GM12878 (cell line): ENCODE measurements around the gene RGSL1. TPM values are rescaled to one million over a fixed set of nuclear protein-coding genes. Genes with fewer than 3 reads are reported as not detected.

Experiments used
- ATAC-seq: fragments of 200-7000 bp; cut with Tn5 transposase; 3 replicates; pipeline ENCODE4 v1.9.1; 2020; ENCODE audit warnings: mild to moderate bottlenecking, moderate library complexity
- BruUV-seq: library from RNA; stranded (reverse); fragments of 400-500 nt; replicated peaks from 2 replicates; lab custom pipeline; 2021; lab: Mats Ljungman, UMichigan
- CTCF ChIA-PET: fragments of 300-600 bp; sonication (Branson Sonifier 250); formaldehyde crosslinking; extraction: SDS; loops from one replicate; lab custom pipeline; 2021; ENCODE audit warnings: inconsistent platforms; lab: Yijun Ruan, JAX
- POLR2A ChIA-PET: fragments of 350-600 bp; formaldehyde crosslinking; extraction: SDS; loops from one replicate; lab custom pipeline; 2021; ENCODE audit warnings: inconsistent platforms; lab: Charles Lee
- RAD21 ChIA-PET: fragments of 300-600 bp; sonication (Branson Sonifier 250); formaldehyde crosslinking; loops from one replicate; lab custom pipeline; 2023; ENCODE audit warnings: antibody characterized with exemption; ENCODE audit not compliant: unreplicated experiment; lab: Charles Lee
- SMC1A ChIA-PET: fragments of 300-600 bp; sonication (Branson Sonifier 250); formaldehyde crosslinking; loops from one replicate; lab custom pipeline; 2023; ENCODE audit not compliant: unreplicated experiment, uncharacterized antibody; lab: Charles Lee
- DNase-seq: peaks from one replicate; pipeline ENCODE4 v3.0.0-alpha.2; 2011; ENCODE audit warnings: low read depth, low spot score
- FAIRE-seq: peaks from 3 replicates; lab custom pipeline; 2011; peaks lifted over from hg19 to GRCh38; lab: Jason Lieb, UNC
- H2AFZ ChIP-seq: 2 replicates; pipeline ENCODE4 v1.6.0; 2011; ENCODE audit warnings: low read depth, low read length, control low read depth; ENCODE audit not compliant: control insufficient read depth
- H3K27ac ChIP-seq: 2 replicates; pipeline ENCODE4 v1.5.1; 2011; ENCODE audit warnings: control low read depth; ENCODE audit not compliant: control insufficient read depth, insufficient read depth
- H3K27me3 ChIP-seq, 2 experiments: replicated peaks in 1 of 2; 2 replicates each; pipeline versions ENCODE4 v1.6.0 to v1.6.1; 2011; ENCODE audit warnings: low read length in 1 of 2; ENCODE audit not compliant: control insufficient read depth in 2 of 2, insufficient read depth in 2 of 2
- H3K36me3 ChIP-seq, 2 experiments: 2 replicates each; pipeline ENCODE4 v1.5.1; 2011; ENCODE audit warnings: low read length in 1 of 2; ENCODE audit not compliant: control insufficient read depth in 2 of 2, insufficient read depth in 2 of 2
- H3K4me1 ChIP-seq: 2 replicates; pipeline ENCODE4 v1.6.1; 2011; ENCODE audit warnings: mild to moderate bottlenecking, low read length, moderate library complexity, mixed read lengths; ENCODE audit not compliant: control insufficient read depth, insufficient read depth
- H3K4me2 ChIP-seq: 2 replicates; pipeline ENCODE4 v1.6.0; 2011; ENCODE audit warnings: control low read depth; ENCODE audit not compliant: control insufficient read depth, insufficient read depth
- H3K4me3 ChIP-seq: fragments of 200-600 bp; sonication (generic); 2 replicates; pipeline ENCODE4 v1.5.1; 2016
- H3K79me2 ChIP-seq: 2 replicates; pipeline ENCODE4 v1.6.0; 2011; ENCODE audit warnings: low read length; ENCODE audit not compliant: control insufficient read depth, insufficient read depth
- H3K9ac ChIP-seq: 2 replicates; pipeline ENCODE4 v1.8.0; 2011; ENCODE audit warnings: low read length, control low read depth, mixed read lengths; ENCODE audit not compliant: control insufficient read depth, insufficient read depth
- H3K9me3 ChIP-seq: replicated peaks from 3 replicates; pipeline ENCODE4 v1.5.1; 2011; ENCODE audit warnings: mild to moderate bottlenecking, low read length; ENCODE audit not compliant: control insufficient read depth, insufficient read depth
- H4K20me1 ChIP-seq: 2 replicates; pipeline ENCODE4 v1.6.0; 2011; ENCODE audit not compliant: control insufficient read depth, insufficient read depth
- BCL11A ChIP-seq: IDR thresholded peaks from 2 replicates; pipeline ENCODE4 v1.6.1; 2011; ENCODE audit warnings: low read depth, low read length
- BHLHE40 ChIP-seq, 2 experiments: fragments of 450-650 bp in 1 of 2; IDR thresholded peaks; 2 replicates each; pipeline ENCODE4 v1.6.1; 2011 to 2017; ENCODE audit warnings: low read depth in 2 of 2, borderline replicate concordance in 1 of 2, improper control_type of control experiment in 1 of 2, low read length in 1 of 2, mild to moderate bottlenecking in 1 of 2
- CHD2 ChIP-seq: IDR thresholded peaks from 2 replicates; pipeline ENCODE4 v1.6.1; 2011; ENCODE audit warnings: low read depth, low read length, improper control_type of control experiment, borderline replicate concordance
- CUX1 ChIP-seq: IDR thresholded peaks from 2 replicates; pipeline ENCODE4 v1.6.1; 2012; ENCODE audit warnings: improper control_type of control experiment, low read depth, low read length; ENCODE audit not compliant: insufficient replicate concordance
- E2F4 ChIP-seq: IDR thresholded peaks from 2 replicates; pipeline ENCODE4 v1.6.1; 2012; ENCODE audit warnings: low read depth, low read length, improper control_type of control experiment
- ELK1 ChIP-seq: IDR thresholded peaks from 2 replicates; pipeline ENCODE4 v1.6.1; 2012; ENCODE audit warnings: low read depth, low read length, improper control_type of control experiment
- NR2C1 ChIP-seq: fragments of 450-650 bp; IDR thresholded peaks from 2 replicates; pipeline ENCODE4 v1.6.1; 2017; ENCODE audit warnings: antibody characterized with exemption, mild to moderate bottlenecking, moderate library complexity
- ZBTB33 ChIP-seq: fragments of 450-650 bp; IDR thresholded peaks from 2 replicates; pipeline ENCODE4 v1.6.1; 2017; ENCODE audit warnings: mild to moderate bottlenecking
- ZNF207 ChIP-seq: fragments of 450-650 bp; IDR thresholded peaks from 2 replicates; pipeline ENCODE4 v1.6.1; 2014; ENCODE audit warnings: antibody characterized with exemption, mild to moderate bottlenecking, borderline replicate concordance
- WGBS: methylation state at CpG from one replicate; pipeline ENCODE4 v1.1.6; 2016; ENCODE audit warnings: low lambda C conversion rate; ENCODE audit not compliant: insufficient replicate concordance, insufficient coverage; ENCODE audit errors: missing lambda C conversion rate; 5-methylcytosine and 5-hydroxymethylcytosine counted together
- in situ Hi-C: fragments of 300-500 bp; cut with MboI; formaldehyde crosslinking; loops from 9 replicates; pipeline ENCODE4 v1.14.3; 2018; ENCODE audit warnings: mixed read lengths
- intact Hi-C: fragments of 100-400 bp; cut with micrococcal nuclease; formaldehyde crosslinking; loops from one replicate; pipeline ENCODE4 v1.14.2; 2022; ENCODE audit not compliant: unreplicated experiment
- polyA plus RNA-seq, 11 experiments: library from polyadenylated mRNA; depleted of rRNA in 4 of 11; unstranded in 6 of 11; stranded (reverse) in 5 of 11; fragments of >200 nt; fragmentation: Nextera tagmentation in 4 of 11; fragmentation: Illumina TruSeq in 1 of 11; extraction: Ambion mirVana in 4 of 11; extraction: Trizol in 1 of 11; gene quantifications; 1 replicate in 1 of 11; 2 replicates in 10 of 11; pipeline versions ENCODE4 v1.2.1 to v1.2.3, GENCODE V29; 2011 to 2016; ENCODE audit warnings: inconsistent platforms in 2 of 11, missing spikeins in 2 of 11, low read depth in 1 of 11
- total RNA-seq, 4 experiments: library from RNA; depleted of rRNA in 3 of 4; stranded (reverse); fragments of >200 nt in 3 of 4; fragmentation: Illumina TruSeq in 1 of 4; extraction: Trizol in 1 of 4; gene quantifications; 2 replicates each; pipeline versions ENCODE4 v1.2.1 to v1.2.3, GENCODE V29; 2013 to 2021

Gene RGSL1
- total and polyA plus RNA-seq, 10 of the 15 experiments (the other 5 are each of a cell fraction or from before 2014, with no cell fraction given): 0.05 to 0.28 (median 0.27) TPM; not detected in 5

GRCh38 chr1:182459949-182460348, 10.0 kb downstream of the RGSL1 start:
- in situ Hi-C loops (no loop called here), intact Hi-C loops (no loop called here)
- Histone ChIP-seq H3K9me3 (no peaks in the 10 kb centered on the region), H3K79me2 (no peaks in the 10 kb centered on the region), H4K20me1 (no peaks in the 10 kb centered on the region), H3K9ac (no peak overlapping the region), H3K4me1 (no peaks in the 10 kb centered on the region), H3K4me3 (no peak overlapping the region), H3K36me3 (no peaks in the 10 kb centered on the region), H3K4me2 (no peak overlapping the region), H2AFZ (no peak overlapping the region), H3K27ac (no peak overlapping the region), H3K27me3 (no peaks in the 10 kb centered on the region)
- WGBS: 64% methylated on average over 3 of the region's 3 CpGs
- ChIA-PET CTCF (no interaction called here), POLR2A (interaction anchor here (0.5 to 0.8 kb wide), 2 partner anchors 100 to 294 kb away, joined by 3 to 4 read pairs; no protein-coding TSS in a partner anchor), SMC1A (interaction anchor here (0.7 kb wide), 1 partner anchor 135 kb away, joined by 3 read pairs; no protein-coding TSS in a partner anchor), RAD21 (no interaction called here)
- FAIRE-seq: no peak
- TF ChIP-seq BCL11A (no peak), E2F4 (no peak), BHLHE40 (IDR thresholded peaks at IDR 0.05; ENCODE audit: borderline replicate concordance in 1 of 2, low read depth in 2 of 2, low read length in 1 of 2) (no peak), ZNF207 (no peak), ELK1 (no peak), CUX1 (no peak), NR2C1 (no peak), CHD2 (no peak), ZBTB33 (no peak)
- no peak for ATAC-seq
- DNase-seq: no peak
- BruUV-seq: no TSS peak
